Gastrocnemius medialis (tissue), 4 donors: ENCODE measurements around the gene YPEL5. TPM values are rescaled to one million over a fixed set of nuclear protein-coding genes. Genes with fewer than 3 reads are reported as not detected.
A peak's percentile ranks its signal among the peaks of the same experiment; 100 is the strongest.

Experiments
- ATAC-seq, 2 donors: fragments of 150-250 bp; one replicate each; pipeline ENCODE4 v1.9.1; 2016
- DNase-seq, 2 donors: peaks; one replicate each; pipeline ENCODE4 v3.0.0-alpha.2; 2019
- H3K27ac ChIP-seq, 4 donors: fragments of 200-600 bp; sonication (generic); 1 replicate in 1 of 4; 2 replicates in 3 of 4; pipeline ENCODE4 v1.5.1; 2016 to 2018; ENCODE audit warnings: mild to moderate bottlenecking in 2 of 4, moderate library complexity in 1 of 4
- H3K27me3 ChIP-seq, 3 donors: fragments of 200-600 bp; sonication (generic) in 2 of 3; 1 replicate in 1 of 3; 2 replicates in 2 of 3; pipeline versions ENCODE4 v1.5.1 to v1.6.0; 2016 to 2019; ENCODE audit warnings: mild to moderate bottlenecking in 1 of 3, moderate library complexity in 1 of 3
- H3K36me3 ChIP-seq, 2 donors: fragments of 200-600 bp; sonication (generic) in 1 of 2; one replicate each; pipeline ENCODE4 v1.5.1; 2017 to 2018
- H3K4me1 ChIP-seq, 2 donors: fragments of 200-600 bp; sonication (generic) in 1 of 2; one replicate each; pipeline ENCODE4 v1.5.1; 2016 to 2017; ENCODE audit warnings: mild to moderate bottlenecking in 2 of 2
- H3K4me3 ChIP-seq, 4 donors: fragments of 200-600 bp; sonication (generic) in 3 of 4; 1 replicate in 1 of 4; 2 replicates in 3 of 4; pipeline ENCODE4 v1.5.1; 2016 to 2019; ENCODE audit warnings: mild to moderate bottlenecking in 2 of 4
- H3K9me3 ChIP-seq, 3 donors: fragments of 200-600 bp; sonication (generic) in 2 of 3; 1 replicate in 1 of 3; 2 replicates in 2 of 3; pipeline ENCODE4 v1.5.1; 2016 to 2019
- POLR2A ChIP-seq, 2 donors: fragments of 450-650 bp; IDR thresholded peaks; one replicate each; pipeline ENCODE4 v1.6.1; 2017; ENCODE audit warnings: antibody characterized with exemption in 2 of 2, mild to moderate bottlenecking in 2 of 2, moderate library complexity in 2 of 2
- in situ Hi-C, 4 donors: fragments of 200-750 bp; cut with MboI; loops; one replicate each; pipeline versions ENCODE4 v1.15.0 to v1.8.0; 2017; ENCODE audit warnings: low sequenced_read_pairs in 4 of 4
- intact Hi-C: fragments of 100-400 bp; cut with DNase I; formaldehyde crosslinking; loops from one replicate; pipeline ENCODE4 v1.15.1; 2023; ENCODE audit warnings: low total_unique reads
- total RNA-seq, 4 donors: library from RNA; depleted of rRNA; stranded (reverse); fragments of >200 nt; gene quantifications; one replicate each; pipeline versions ENCODE4 v1.1.0 to v1.2.3, GENCODE V29; 2016
- TF ChIP-seq, protein P1 (sequence below), 5 experiments: fragments of 450-650 bp in 3 of 5; fragments of 200-600 bp in 2 of 5; sonication (generic) in 2 of 5; IDR thresholded peaks in 4 of 5; conservative IDR thresholded peaks in 1 of 5; 1 replicate in 4 of 5; 2 replicates in 1 of 5; pipeline ENCODE4 v1.5.1; 2016 to 2019; ENCODE audit warnings: antibody characterized with exemption in 5 of 5, mild to moderate bottlenecking in 3 of 5, moderate library complexity in 3 of 5

Gene YPEL5
- total RNA-seq, 4 donors from 2014 or later = 31.4 to 76.7 (median 53.9) TPM

DNA sequence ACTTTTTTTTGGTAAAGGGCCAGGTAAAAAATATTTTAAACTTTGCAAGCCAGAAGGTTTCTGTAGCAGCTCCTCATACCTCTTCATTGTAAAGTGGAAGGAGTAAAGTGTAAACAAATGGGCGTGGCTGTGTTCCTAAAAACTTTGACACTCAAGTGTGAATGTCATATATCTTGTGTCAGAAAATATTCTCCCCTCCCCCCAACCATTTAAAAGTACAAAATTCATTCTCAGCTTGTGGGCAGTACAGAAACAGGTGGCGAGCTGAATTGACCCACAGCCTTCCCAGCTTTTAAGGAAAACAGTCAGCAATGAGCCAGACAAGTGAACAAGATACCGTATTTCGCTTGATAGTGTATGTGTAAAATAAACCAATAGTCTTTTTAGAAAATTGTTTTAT, 4.0 kb downstream of the YPEL5 start:
- peak overlapping the region in 3 of 4 donors; percentile 94 to 100 (median 99) for H3K27ac ChIP-seq
- in situ Hi-C loops (no loop called here), intact Hi-C loops (no loop called here)
- peaks cover 0 to 3% of the 10 kb centered on the region in 2 donors for H3K36me3 ChIP-seq
- H3K9me3 ChIP-seq = no peaks in the 10 kb centered on the region
- no peaks in the 10 kb centered on the region for H3K27me3 ChIP-seq
- no peak overlapping the region for H3K4me3 ChIP-seq
- ATAC-seq (no peak), DNase-seq (no peak)
- TF ChIP-seq, protein P1, sequence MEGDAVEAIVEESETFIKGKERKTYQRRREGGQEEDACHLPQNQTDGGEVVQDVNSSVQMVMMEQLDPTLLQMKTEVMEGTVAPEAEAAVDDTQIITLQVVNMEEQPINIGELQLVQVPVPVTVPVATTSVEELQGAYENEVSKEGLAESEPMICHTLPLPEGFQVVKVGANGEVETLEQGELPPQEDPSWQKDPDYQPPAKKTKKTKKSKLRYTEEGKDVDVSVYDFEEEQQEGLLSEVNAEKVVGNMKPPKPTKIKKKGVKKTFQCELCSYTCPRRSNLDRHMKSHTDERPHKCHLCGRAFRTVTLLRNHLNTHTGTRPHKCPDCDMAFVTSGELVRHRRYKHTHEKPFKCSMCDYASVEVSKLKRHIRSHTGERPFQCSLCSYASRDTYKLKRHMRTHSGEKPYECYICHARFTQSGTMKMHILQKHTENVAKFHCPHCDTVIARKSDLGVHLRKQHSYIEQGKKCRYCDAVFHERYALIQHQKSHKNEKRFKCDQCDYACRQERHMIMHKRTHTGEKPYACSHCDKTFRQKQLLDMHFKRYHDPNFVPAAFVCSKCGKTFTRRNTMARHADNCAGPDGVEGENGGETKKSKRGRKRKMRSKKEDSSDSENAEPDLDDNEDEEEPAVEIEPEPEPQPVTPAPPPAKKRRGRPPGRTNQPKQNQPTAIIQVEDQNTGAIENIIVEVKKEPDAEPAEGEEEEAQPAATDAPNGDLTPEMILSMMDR (IDR thresholded peaks at IDR 0.05 in 4 of 5, conservative IDR thresholded peaks at IDR 0.05 in 1 of 5) = no peak
- no peak for TF ChIP-seq POLR2A (IDR thresholded peaks at IDR 0.05)
- peaks cover 39 to 45% of the 10 kb centered on the region in 2 donors for H3K4me1 ChIP-seq

- Histone ChIP-seq H3K27ac (no peak overlapping the region), H3K36me3 (peaks cover 0 to 17% of the 10 kb centered on the region in 2 donors), H3K4me1 (peaks cover 35 to 46% of the 10 kb centered on the region in 2 donors), H3K4me3 (no peak overlapping the region), H3K9me3 (no peaks in the 10 kb centered on the region), H3K27me3 (no peaks in the 10 kb centered on the region)
- TF ChIP-seq POLR2A (IDR thresholded peaks at IDR 0.05) = no peak
- TF ChIP-seq, protein P1 (IDR thresholded peaks at IDR 0.05 in 4 of 5, conservative IDR thresholded peaks at IDR 0.05 in 1 of 5) = no peak
- intact Hi-C loops (no loop called here), in situ Hi-C loops (no loop called here)
- ATAC-seq (no peak), DNase-seq (no peak)
Measured at GRCh38 chr2:30152385-30152784, 5.6 kb downstream of the YPEL5 start.

- in situ Hi-C loops (no loop called here), intact Hi-C loops (no loop called here)
- Histone ChIP-seq H3K4me3 (no peak overlapping the region), H3K9me3 (no peaks in the 10 kb centered on the region), H3K4me1 (peaks cover 13 to 24% of the 10 kb centered on the region in 2 donors), H3K27ac (no peak overlapping the region), H3K36me3 (peaks cover 0 to 42% of the 10 kb centered on the region in 2 donors), H3K27me3 (no peaks in the 10 kb centered on the region)
- DNase-seq = no peak
- TF ChIP-seq, protein P1 (IDR thresholded peaks at IDR 0.05 in 4 of 5, conservative IDR thresholded peaks at IDR 0.05 in 1 of 5) = no peak
- TF ChIP-seq POLR2A (IDR thresholded peaks at IDR 0.05) = no peak
- ATAC-seq = no peak
Measured at GRCh38 chr2:30155202-30155601, 8.4 kb downstream of the YPEL5 start.

DNA sequence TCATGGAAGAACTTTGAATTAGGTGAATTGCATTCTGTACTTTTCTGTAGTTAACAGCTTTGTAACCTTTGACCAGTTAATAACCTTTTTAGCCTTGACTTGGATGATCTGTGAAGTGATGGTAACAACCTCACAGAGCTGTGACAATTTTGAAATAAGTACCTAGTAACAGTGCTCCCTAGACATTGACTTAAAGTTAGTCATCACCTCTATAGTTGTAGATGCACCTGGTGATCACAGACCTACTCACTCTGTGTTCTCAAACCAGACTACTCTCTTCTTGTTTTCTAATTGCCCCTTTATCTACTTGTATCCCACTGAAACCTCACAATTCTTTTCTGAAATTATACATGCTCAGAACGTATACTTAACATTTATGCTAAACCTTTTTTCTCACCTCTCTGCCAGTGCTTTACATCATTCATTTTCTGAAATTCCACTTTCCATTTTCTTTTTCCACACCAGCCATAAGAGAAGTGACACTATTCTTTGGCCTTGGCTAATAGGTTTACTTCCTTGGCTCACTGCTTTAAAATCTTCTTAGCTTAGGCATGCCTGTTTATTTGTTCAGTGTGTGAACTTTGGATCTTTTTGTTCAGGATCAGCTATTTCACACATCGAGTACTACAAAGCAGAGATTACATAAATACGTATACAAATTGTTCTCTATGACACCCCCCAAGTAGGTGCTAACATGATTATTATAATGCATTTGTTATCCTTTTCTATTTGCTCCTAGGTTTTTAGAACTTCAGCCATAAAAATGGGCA, 9.3 kb downstream of the YPEL5 start:
- H3K36me3 ChIP-seq = peaks cover 0 to 48% of the 10 kb centered on the region in 2 donors

More for the DNA sequence above, 9.3 kb downstream of the YPEL5 start:
- DNase-seq (no peak), ATAC-seq (no peak)
- Histone ChIP-seq H3K4me3 (no peak overlapping the region), H3K27me3 (no peaks in the 10 kb centered on the region), H3K27ac (no peak overlapping the region), H3K9me3 (no peaks in the 10 kb centered on the region), H3K4me1 (peaks cover 4 to 15% of the 10 kb centered on the region in 2 donors)
- in situ Hi-C loops = no loop called here
- intact Hi-C loops = no loop called here
- TF ChIP-seq, protein P1 (IDR thresholded peaks at IDR 0.05 in 4 of 5, conservative IDR thresholded peaks at IDR 0.05 in 1 of 5) = no peak
- TF ChIP-seq POLR2A (IDR thresholded peaks at IDR 0.05) = no peak
